Ovary (tissue), 9 donors: ENCODE results near the gene TNPO1. TPM values are rescaled to one million over a fixed set of nuclear protein-coding genes. Genes with fewer than 3 reads are reported as not detected.

ENCODE experiments used
- DNase-seq, 5 donors: peaks; one replicate each; pipeline ENCODE4 v3.0.0-alpha.2; 2019 to 2020
- H3K27ac ChIP-seq, 2 donors: fragments of 200-600 bp; one replicate each; pipeline versions ENCODE4 v1.5.1 to v1.8.0; 2019 to 2022
- H3K27me3 ChIP-seq: fragments of 200-600 bp; one replicate; pipeline ENCODE4 v1.8.0; 2022
- H3K36me3 ChIP-seq: fragments of 200-600 bp; sonication (generic); one replicate; pipeline ENCODE4 v1.5.1; 2019
- H3K4me1 ChIP-seq: one replicate; pipeline ENCODE4 v1.8.1; 2013; ENCODE audit warnings: mild to moderate bottlenecking, moderate library complexity; ENCODE audit not compliant: insufficient read depth
- H3K4me3 ChIP-seq: fragments of 200-600 bp; sonication (generic); one replicate; pipeline ENCODE4 v1.5.1; 2017
- H3K9me3 ChIP-seq, 2 donors: fragments of 200-600 bp in 1 of 2; sonication (generic) in 1 of 2; one replicate each; pipeline versions ENCODE4 v1.5.1 to v1.8.1; 2013 to 2019; ENCODE audit warnings: mild to moderate bottlenecking in 1 of 2, moderate library complexity in 1 of 2
- CTCF ChIP-seq, 3 donors: fragments of 450-650 bp in 2 of 3; fragments of 200-600 bp in 1 of 3; IDR thresholded peaks; one replicate each; pipeline versions ENCODE4 v1.5.1 to v1.8.0; 2016 to 2022; ENCODE audit warnings: antibody characterized with exemption in 3 of 3, mild to moderate bottlenecking in 1 of 3
- EP300 ChIP-seq: sonication (generic); formaldehyde crosslinking; IDR thresholded peaks from one replicate; pipeline ENCODE4 v1.6.1; 2017; ENCODE audit warnings: antibody characterized with exemption
- POLR2A ChIP-seq: fragments of 450-650 bp; IDR thresholded peaks from one replicate; pipeline ENCODE4 v1.6.1; 2017; ENCODE audit warnings: antibody characterized with exemption, mild to moderate bottlenecking, moderate library complexity
- WGBS, 3 donors: extraction: QIAGEN DNeasy Blood & Tissue Kit in 1 of 3; methylation state at CpG; one replicate each; pipeline versions ENCODE4 v1.1.5 to v1.1.7; 2013 to 2017; 5-methylcytosine and 5-hydroxymethylcytosine counted together
- intact Hi-C, 4 donors: fragments of 100-400 bp; cut with DNase I; formaldehyde crosslinking; loops; one replicate each; pipeline versions ENCODE4 v1.11.0 to v1.15.1; 2022 to 2023
- polyA plus RNA-seq, 2 donors: library from polyadenylated mRNA; stranded (reverse); fragments of 200-250 nt in 1 of 2; fragments of 350-450 nt in 1 of 2; fragmentation: Illumina TruSeq in 1 of 2; extraction: RNeasy Lipid Tissue Mini Kit (QIAGEN cat#74804) in 1 of 2; gene quantifications; one replicate each; pipeline ENCODE4 v1.2.3, GENCODE V29; 2013 to 2014
- total RNA-seq, 7 donors: library from RNA; depleted of rRNA in 2 of 7; stranded (reverse); fragments of >200 nt in 2 of 7; fragmentation: NEBNext Ultra II Directional in 3 of 7; extraction: Animal tissue kit (Norgen Biotek cat#: 25700) in 3 of 7; gene quantifications; one replicate each; pipeline versions ENCODE4 v1.1.0 to v1.2.4, GENCODE V29; 2016 to 2023
- donor health status: DM: no; HTN: no; CAD: no; lungs with moderate emphysema.
- donor health status: DM: no; HTN: no; CAD: no.
- donor health status: Bipolar disorder and iron deficiency.
- donor health status: DM: yes; HTN: yes; CAD: no.
- donor health status: DM: no; HTN: no; CAD: no.
- donor health status: DM: yes; HTN: yes; CAD: no.

TNPO1 gene
- total and polyA plus RNA-seq, 9 donors, result 14.9 to 99.3 (median 61.8) TPM

- no peak for DNase-seq
- Histone ChIP-seq H3K36me3 (no peaks in the 10 kb centered on the region), H3K4me3 (no peak overlapping the region), H3K4me1 (no peaks in the 10 kb centered on the region), H3K9me3 (no peaks in the 10 kb centered on the region), H3K27ac (no peak overlapping the region), H3K27me3 (no peaks in the 10 kb centered on the region)
- intact Hi-C loops, result no loop called here
- no peak for TF ChIP-seq POLR2A
- no peak for TF ChIP-seq CTCF (IDR thresholded peaks at IDR 0.05)
- TF ChIP-seq EP300, result no peak
- WGBS, 3 donors, result 47 to 67% (median 47%) methylated on average over 1 of the region's 1 CpG
Measured at GRCh38 chr5:72884892-72885291, 68.4 kb downstream of the TNPO1 start.

- TF ChIP-seq CTCF (IDR thresholded peaks at IDR 0.05), result no peak
- TF ChIP-seq EP300, result no peak
- no peak for TF ChIP-seq POLR2A
- no peak overlapping the region for H3K4me3 ChIP-seq
- no peaks in the 10 kb centered on the region for H3K4me1 ChIP-seq
- WGBS, 3 donors, result 88 to 94% (median 91%) methylated on average over 4 of the region's 4 CpGs
- H3K27ac ChIP-seq, result no peak overlapping the region
- H3K9me3 ChIP-seq, result no peaks in the 10 kb centered on the region
- no peak for DNase-seq
- H3K36me3 ChIP-seq, result no peaks in the 10 kb centered on the region
- intact Hi-C loops, result no loop called here
- no peaks in the 10 kb centered on the region for H3K27me3 ChIP-seq
Measured at GRCh38 chr5:72885824-72886223, 69.4 kb downstream of the TNPO1 start.

- no peak for TF ChIP-seq POLR2A
- no peak for TF ChIP-seq CTCF (IDR thresholded peaks at IDR 0.05)
- TF ChIP-seq EP300, result no peak
- H3K4me1 ChIP-seq, result no peaks in the 10 kb centered on the region
- no peaks in the 10 kb centered on the region for H3K27me3 ChIP-seq
- H3K4me3 ChIP-seq, result no peak overlapping the region
- WGBS, 3 donors, result 36 to 62% (median 36%) methylated on average over 2 of the region's 2 CpGs
- no peak overlapping the region for H3K27ac ChIP-seq
- H3K36me3 ChIP-seq, result no peaks in the 10 kb centered on the region
- H3K9me3 ChIP-seq, result no peaks in the 10 kb centered on the region
- no peak for DNase-seq
- intact Hi-C loops, result no loop called here
Measured at GRCh38 chr5:72888595-72888994, 72.1 kb downstream of the TNPO1 start.

- intact Hi-C loops, result no loop called here
- no peak overlapping the region for H3K4me3 ChIP-seq
- 94 to 97% (median 96%) methylated on average over 5 of the region's 5 CpGs for WGBS, 3 donors
- no peak for DNase-seq
- no peak overlapping the region for H3K27ac ChIP-seq
- H3K27me3 ChIP-seq, result no peaks in the 10 kb centered on the region
- TF ChIP-seq CTCF (IDR thresholded peaks at IDR 0.05), result no peak
- TF ChIP-seq EP300, result no peak
- no peak for TF ChIP-seq POLR2A
- H3K36me3 ChIP-seq, result no peaks in the 10 kb centered on the region
- H3K9me3 ChIP-seq, result no peaks in the 10 kb centered on the region
- no peaks in the 10 kb centered on the region for H3K4me1 ChIP-seq
Measured at GRCh38 chr5:72889324-72889723, 72.9 kb downstream of the TNPO1 start.

- H3K27me3 ChIP-seq, result no peaks in the 10 kb centered on the region
- no peaks in the 10 kb centered on the region for H3K36me3 ChIP-seq
- no peaks in the 10 kb centered on the region for H3K4me1 ChIP-seq
- intact Hi-C loops, result no loop called here
- no peaks in the 10 kb centered on the region for H3K9me3 ChIP-seq
- 75 to 79% (median 76%) methylated on average over 4 of the region's 4 CpGs for WGBS, 3 donors
- no peak overlapping the region for H3K4me3 ChIP-seq
- no peak for TF ChIP-seq POLR2A
- TF ChIP-seq EP300, result no peak
- no peak for TF ChIP-seq CTCF (IDR thresholded peaks at IDR 0.05)
- H3K27ac ChIP-seq, result no peak overlapping the region
- DNase-seq, result no peak
Measured at GRCh38 chr5:72892846-72893245, 76.4 kb downstream of the TNPO1 start.
